HG03196 (cell line): ENCODE data around the gene STK39.
A peak's percentile ranks its signal among the peaks of the same experiment; 100 is the strongest.

ENCODE experiments used
- ATAC-seq: cut with Tn5 transposase; IDR thresholded peaks from one replicate; pipeline ENCODE4 v1.9.1; 2021; ENCODE audit not compliant: unreplicated experiment

The STK39 gene

GRCh38 chr2:168058675-168059074 is 188.7 kb downstream of the STK39 start:
- no peak for ATAC-seq

GRCh38 chr2:168056242-168056787 is 191.1 kb downstream of the STK39 start:
- no peak for ATAC-seq

- no peak for ATAC-seq
These were observed 192.7 kb downstream of the STK39 start for GRCh38 chr2:168054657-168055056.

- no peak for ATAC-seq
These were observed 193.7 kb downstream of the STK39 start for GRCh38 chr2:168053676-168054075.

- no peak for ATAC-seq
These were observed 194.6 kb downstream of the STK39 start for GRCh38 chr2:168052773-168053172.

GRCh38 chr2:168050377-168050776 is 197.0 kb downstream of the STK39 start:
- no peak for ATAC-seq

GRCh38 chr2:168049609-168050008 is 197.8 kb downstream of the STK39 start:
- ATAC-seq, result no peak

GRCh38 chr2:168047091-168047690 is 200.2 kb downstream of the STK39 start:
- no peak for ATAC-seq

GRCh38 chr2:168044579-168044978 is 202.8 kb downstream of the STK39 start:
- no peak for ATAC-seq

- no peak for ATAC-seq
These were observed 203.2 kb downstream of the STK39 start for GRCh38 chr2:168044176-168044575.

GRCh38 chr2:168042127-168042824 is 205.1 kb downstream of the STK39 start:
- peak; percentile 96 for ATAC-seq

- ATAC-seq, result peak; percentile 35
These were observed 207.5 kb downstream of the STK39 start for GRCh38 chr2:168039881-168040280.

GRCh38 chr2:168037778-168038177 is 209.6 kb downstream of the STK39 start:
- no peak for ATAC-seq

GRCh38 chr2:168035458-168035857 is 211.9 kb downstream of the STK39 start:
- ATAC-seq, result no peak

GRCh38 chr2:168034616-168035015 is 212.8 kb downstream of the STK39 start:
- ATAC-seq, result no peak

- ATAC-seq, result no peak
These were observed 213.4 kb downstream of the STK39 start for GRCh38 chr2:168033966-168034365.

- ATAC-seq, result no peak
These were observed 215.3 kb downstream of the STK39 start for GRCh38 chr2:168032091-168032490.

GRCh38 chr2:168030862-168031624 is 216.4 kb downstream of the STK39 start:
- ATAC-seq, result peak; percentile 86

- no peak for ATAC-seq
These were observed 218.3 kb downstream of the STK39 start for GRCh38 chr2:168029071-168029470.

GRCh38 chr2:168028362-168028761 is 219.0 kb downstream of the STK39 start:
- ATAC-seq, result no peak

GRCh38 chr2:168025487-168026202 is 221.8 kb downstream of the STK39 start:
- no peak for ATAC-seq
